ENCODE data around the gene SPATS2.
A peak's percentile ranks its signal among the peaks of the same experiment; 100 is the strongest.
"Not testable (repeated sequence)": the region's sequence is repeated elsewhere in the genome, so short reads cannot be mapped to it uniquely, and the experiment has no call there.

SPATS2 gene

GRCh38 chr12:49413796-49414195 lies 46.5 kb downstream of the SPATS2 start:
- Histone ChIP-seq H3K27me3 (ENCODE audit: control insufficient read depth, insufficient read depth, low read length) (no peaks in the 10 kb centered on the region), H3K9me3 (ENCODE audit: control insufficient read depth, insufficient read depth, low read length) (no peaks in the 10 kb centered on the region), H3K9ac (ENCODE audit: low read depth, low read length) (no peak overlapping the region), H3K4me1 (ENCODE audit: control insufficient read depth, insufficient read depth, low read length) (0 out of 2 replicates have a peak, but pooled peaks cover 2% of the 10 kb centered on the region), H3K36me3 (ENCODE audit: control insufficient read depth, insufficient read depth, low read length) (no peaks in the 10 kb centered on the region), H3K27ac (ENCODE audit: low read depth, low read length) (no peak overlapping the region), H3K4me3 (ENCODE audit: low read depth, low read length) (no peak overlapping the region)

- Histone ChIP-seq H3K27ac (ENCODE audit: low read depth, low read length) (no peak overlapping the region), H3K4me1 (ENCODE audit: control insufficient read depth, insufficient read depth, low read length) (0 out of 2 replicates have a peak, but pooled peaks cover 8% of the 10 kb centered on the region), H3K9ac (ENCODE audit: low read depth, low read length) (no peak overlapping the region)
Measured at GRCh38 chr12:49414364-49414763, 47.1 kb downstream of the SPATS2 start.

DNA sequence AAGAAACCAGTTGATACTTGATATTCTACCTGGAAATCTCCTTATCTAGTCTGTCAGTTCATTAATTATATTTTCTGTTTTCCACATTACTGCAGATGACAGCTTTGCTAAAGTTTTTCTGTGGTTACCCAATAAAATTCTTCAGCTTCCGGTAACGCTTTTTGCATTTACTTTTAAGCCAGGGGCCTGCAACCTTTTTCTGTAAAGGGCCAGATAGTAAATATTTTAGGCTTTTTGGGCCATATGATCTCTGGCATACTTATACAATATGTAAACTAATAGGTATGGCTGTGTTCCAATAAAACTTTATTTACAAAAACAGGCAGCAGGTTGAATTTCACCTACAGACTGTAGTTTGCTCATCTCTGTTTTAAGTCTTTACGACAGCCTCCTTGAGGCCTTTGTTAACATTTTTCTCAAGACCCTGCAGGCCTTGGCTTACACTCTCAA lies 48.3 kb downstream of the SPATS2 start:
- Histone ChIP-seq H3K4me1 (ENCODE audit: control insufficient read depth, insufficient read depth, low read length) (0 out of 2 replicates have a peak, but pooled peaks cover 12% of the 10 kb centered on the region), H3K36me3 (ENCODE audit: control insufficient read depth, insufficient read depth, low read length) (no peaks in the 10 kb centered on the region), H3K27me3 (ENCODE audit: control insufficient read depth, insufficient read depth, low read length) (no peaks in the 10 kb centered on the region), H3K27ac (ENCODE audit: low read depth, low read length) (no peak overlapping the region), H3K9me3 (ENCODE audit: control insufficient read depth, insufficient read depth, low read length) (no peaks in the 10 kb centered on the region), H3K9ac (ENCODE audit: low read depth, low read length) (no peak overlapping the region), H3K4me3 (ENCODE audit: low read depth, low read length) (no peak overlapping the region)

More at GRCh38 chr12:49414364-49414763, 47.1 kb downstream of the SPATS2 start:
- Histone ChIP-seq H3K36me3 (ENCODE audit: control insufficient read depth, insufficient read depth, low read length) (no peaks in the 10 kb centered on the region), H3K27me3 (ENCODE audit: control insufficient read depth, insufficient read depth, low read length) (no peaks in the 10 kb centered on the region), H3K9me3 (ENCODE audit: control insufficient read depth, insufficient read depth, low read length) (no peaks in the 10 kb centered on the region), H3K4me3 (ENCODE audit: low read depth, low read length) (no peak overlapping the region)

- H3K27ac ChIP-seq (ENCODE audit: low read depth, low read length): no peak overlapping the region
- H3K36me3 ChIP-seq (ENCODE audit: control insufficient read depth, insufficient read depth, low read length): no peaks in the 10 kb centered on the region
- H3K4me1 ChIP-seq (ENCODE audit: control insufficient read depth, insufficient read depth, low read length): 0 out of 2 replicates have a peak, but pooled peaks cover 12% of the 10 kb centered on the region
- no peaks in the 10 kb centered on the region for H3K27me3 ChIP-seq (ENCODE audit: control insufficient read depth, insufficient read depth, low read length)
- H3K4me3 ChIP-seq (ENCODE audit: low read depth, low read length): no peak overlapping the region
- H3K9me3 ChIP-seq (ENCODE audit: control insufficient read depth, insufficient read depth, low read length): no peaks in the 10 kb centered on the region
- H3K9ac ChIP-seq (ENCODE audit: low read depth, low read length): no peak overlapping the region
Measured at GRCh38 chr12:49416892-49417291, 49.6 kb downstream of the SPATS2 start.

DNA sequence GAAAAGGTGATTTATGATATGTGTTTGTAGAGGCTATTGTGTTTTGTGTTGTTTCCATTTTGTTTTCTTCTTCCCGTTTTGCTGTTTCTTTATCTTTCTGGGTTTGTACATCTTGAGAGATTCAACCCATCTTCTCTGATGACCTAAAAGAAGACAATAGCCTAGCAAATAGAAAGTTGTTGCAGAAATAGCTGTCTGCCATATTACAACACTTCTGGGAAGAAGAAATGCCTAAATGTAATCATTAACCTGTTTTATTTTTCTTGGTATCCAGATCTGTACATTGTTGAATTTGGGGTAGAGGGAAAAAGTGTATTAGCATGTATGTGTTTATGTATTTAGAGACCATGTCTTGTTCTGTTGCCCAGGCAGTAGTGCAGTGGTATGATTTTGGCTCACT lies 50.3 kb downstream of the SPATS2 start:
- Histone ChIP-seq H3K9ac (ENCODE audit: low read depth, low read length) (no peak overlapping the region), H3K27ac (ENCODE audit: low read depth, low read length) (no peak overlapping the region), H3K4me1 (ENCODE audit: control insufficient read depth, insufficient read depth, low read length) (0 out of 2 replicates have a peak, but pooled peaks cover 12% of the 10 kb centered on the region), H3K9me3 (ENCODE audit: control insufficient read depth, insufficient read depth, low read length) (no peaks in the 10 kb centered on the region), H3K27me3 (ENCODE audit: control insufficient read depth, insufficient read depth, low read length) (no peaks in the 10 kb centered on the region), H3K36me3 (ENCODE audit: control insufficient read depth, insufficient read depth, low read length) (no peaks in the 10 kb centered on the region), H3K4me3 (ENCODE audit: low read depth, low read length) (no peak overlapping the region)

GRCh38 chr12:49420556-49420955 lies 53.3 kb downstream of the SPATS2 start:
- Histone ChIP-seq H3K9ac (ENCODE audit: low read depth, low read length) (no peak overlapping the region), H3K36me3 (ENCODE audit: control insufficient read depth, insufficient read depth, low read length) (no peaks in the 10 kb centered on the region), H3K27ac (ENCODE audit: low read depth, low read length) (no peak overlapping the region), H3K4me1 (ENCODE audit: control insufficient read depth, insufficient read depth, low read length) (0 out of 2 replicates have a peak, but pooled peaks cover 12% of the 10 kb centered on the region), H3K27me3 (ENCODE audit: control insufficient read depth, insufficient read depth, low read length) (no peaks in the 10 kb centered on the region), H3K4me3 (ENCODE audit: low read depth, low read length) (no peak overlapping the region), H3K9me3 (ENCODE audit: control insufficient read depth, insufficient read depth, low read length) (no peaks in the 10 kb centered on the region)

GRCh38 chr12:49422114-49422513 lies 54.9 kb downstream of the SPATS2 start:
- Histone ChIP-seq H3K4me3 (ENCODE audit: low read depth, low read length) (no peak overlapping the region), H3K9me3 (ENCODE audit: control insufficient read depth, insufficient read depth, low read length) (no peaks in the 10 kb centered on the region), H3K27ac (ENCODE audit: low read depth, low read length) (no peak overlapping the region), H3K27me3 (ENCODE audit: control insufficient read depth, insufficient read depth, low read length) (no peaks in the 10 kb centered on the region), H3K36me3 (ENCODE audit: control insufficient read depth, insufficient read depth, low read length) (no peaks in the 10 kb centered on the region), H3K4me1 (ENCODE audit: control insufficient read depth, insufficient read depth, low read length) (0 out of 2 replicates have a peak, but pooled peaks cover 12% of the 10 kb centered on the region), H3K9ac (ENCODE audit: low read depth, low read length) (no peak overlapping the region)

- peaks cover 7% of the 10 kb centered on the region for H3K4me1 ChIP-seq (ENCODE audit: control insufficient read depth, insufficient read depth, low read length)
- H3K36me3 ChIP-seq (ENCODE audit: control insufficient read depth, insufficient read depth, low read length): no peaks in the 10 kb centered on the region
- no peaks in the 10 kb centered on the region for H3K27me3 ChIP-seq (ENCODE audit: control insufficient read depth, insufficient read depth, low read length)
- no peak overlapping the region for H3K9ac ChIP-seq (ENCODE audit: low read depth, low read length)
- H3K27ac ChIP-seq (ENCODE audit: low read depth, low read length): peak overlapping the region; percentile 3
- H3K4me3 ChIP-seq (ENCODE audit: low read depth, low read length): no peak overlapping the region
- no peaks in the 10 kb centered on the region for H3K9me3 ChIP-seq (ENCODE audit: control insufficient read depth, insufficient read depth, low read length)
Measured at GRCh38 chr12:49428793-49429192, 61.5 kb downstream of the SPATS2 start.

DNA sequence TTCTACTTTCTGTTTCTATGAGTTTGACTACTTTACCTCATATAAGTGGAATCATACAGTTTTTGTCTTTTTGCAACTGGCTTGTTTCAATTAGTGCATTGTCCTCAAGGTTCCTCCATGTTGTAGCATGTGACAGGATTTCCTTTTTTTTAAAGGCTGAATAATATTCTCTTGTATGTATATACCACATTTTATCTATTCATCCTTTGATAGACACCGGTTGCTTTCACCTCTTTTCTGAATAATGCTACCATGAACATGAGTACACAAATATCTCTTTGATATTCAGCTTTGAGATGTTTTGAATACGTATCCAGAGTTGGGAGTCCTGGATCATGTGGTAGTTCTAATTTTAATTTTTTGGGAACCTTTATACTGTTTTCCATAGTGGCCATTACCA lies 65.4 kb downstream of the SPATS2 start:
- peaks cover 7% of the 10 kb centered on the region for H3K4me1 ChIP-seq (ENCODE audit: control insufficient read depth, insufficient read depth, low read length)
- no peak overlapping the region for H3K9ac ChIP-seq (ENCODE audit: low read depth, low read length)
- H3K27me3 ChIP-seq (ENCODE audit: control insufficient read depth, insufficient read depth, low read length): no peaks in the 10 kb centered on the region
- H3K27ac ChIP-seq (ENCODE audit: low read depth, low read length): no peak overlapping the region
- H3K4me3 ChIP-seq (ENCODE audit: low read depth, low read length): no peak overlapping the region
- H3K36me3 ChIP-seq (ENCODE audit: control insufficient read depth, insufficient read depth, low read length): no peaks in the 10 kb centered on the region
- H3K9me3 ChIP-seq (ENCODE audit: control insufficient read depth, insufficient read depth, low read length): no peaks in the 10 kb centered on the region

- not testable (repeated sequence) for H3K36me3 ChIP-seq (ENCODE audit: control insufficient read depth, insufficient read depth, low read length); H3K27me3 ChIP-seq (ENCODE audit: control insufficient read depth, insufficient read depth, low read length); H3K4me1 ChIP-seq (ENCODE audit: control insufficient read depth, insufficient read depth, low read length); H3K27ac ChIP-seq (ENCODE audit: low read depth, low read length); H3K9ac ChIP-seq (ENCODE audit: low read depth, low read length); H3K4me3 ChIP-seq (ENCODE audit: low read depth, low read length); H3K9me3 ChIP-seq (ENCODE audit: control insufficient read depth, insufficient read depth, low read length)
Measured at GRCh38 chr12:49436799-49437198, 69.5 kb downstream of the SPATS2 start.

DNA sequence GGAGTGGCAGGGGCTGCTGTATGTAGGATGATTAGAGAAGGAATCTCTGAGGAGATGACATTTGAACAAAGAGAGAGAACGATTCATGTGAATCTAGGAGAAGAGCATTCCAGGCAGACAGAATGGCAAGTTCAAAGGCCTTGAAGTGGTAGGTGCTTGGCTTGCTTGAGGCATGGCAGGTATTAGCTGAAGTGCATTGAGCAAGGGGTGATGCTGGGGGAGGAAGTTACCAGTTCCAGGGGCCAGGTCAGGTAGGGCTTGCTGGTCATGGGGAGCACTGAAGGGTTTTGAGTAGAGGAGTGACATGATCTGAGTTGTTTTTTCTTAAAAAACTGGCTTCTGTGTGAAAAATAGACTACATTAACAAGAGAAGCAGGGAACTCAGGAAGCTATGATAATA lies 71.8 kb downstream of the SPATS2 start:
- H3K27me3 ChIP-seq (ENCODE audit: control insufficient read depth, insufficient read depth, low read length): no peaks in the 10 kb centered on the region
- H3K9ac ChIP-seq (ENCODE audit: low read depth, low read length): no peak overlapping the region
- no peaks in the 10 kb centered on the region for H3K9me3 ChIP-seq (ENCODE audit: control insufficient read depth, insufficient read depth, low read length)
- H3K27ac ChIP-seq (ENCODE audit: low read depth, low read length): no peak overlapping the region
- no peak overlapping the region for H3K4me3 ChIP-seq (ENCODE audit: low read depth, low read length)
- H3K4me1 ChIP-seq (ENCODE audit: control insufficient read depth, insufficient read depth, low read length): no peaks in the 10 kb centered on the region
- H3K36me3 ChIP-seq (ENCODE audit: control insufficient read depth, insufficient read depth, low read length): peaks cover 3% of the 10 kb centered on the region; the same call in 1 of the 2 replicates
